ENCODE measurements around the gene AKR1A1. TPM values are rescaled to one million over a fixed set of nuclear protein-coding genes. Genes with fewer than 3 reads are reported as not detected.

Gene AKR1A1
- total RNA-seq, 6 experiments from 2014 or later: 115 to 308 (median 220) TPM

DNA sequence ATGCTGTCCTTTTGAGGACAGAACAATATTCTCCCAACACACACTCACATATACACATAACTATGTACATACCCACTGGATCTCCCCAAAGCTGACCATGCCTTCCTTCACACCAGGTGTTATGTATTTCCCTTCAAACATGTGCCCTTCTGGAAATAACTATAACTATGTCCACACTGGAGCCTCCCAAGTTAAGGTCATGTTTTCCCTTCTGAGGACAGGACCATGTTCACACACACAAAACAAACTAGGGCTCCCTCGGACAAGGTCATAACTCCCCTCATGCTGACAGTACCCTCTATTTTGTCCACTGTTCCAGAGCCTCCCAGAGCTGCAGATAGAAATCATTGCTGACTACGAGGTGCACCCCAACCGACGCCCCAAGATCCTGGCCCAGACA is 42.7 kb upstream of the AKR1A1 start:
- Histone ChIP-seq H3K4me3 (no peak overlapping the region), H3K27me3 (no peaks in the 10 kb centered on the region), H3K4me1 (peaks cover 0 to 28% (median 9%) of the 10 kb centered on the region in 4 donors), H3K36me3 (peaks cover 0 to 44% (median 28%) of the 10 kb centered on the region in 4 donors), H3K9me3 (no peaks in the 10 kb centered on the region), H3K27ac (peak overlapping the region in 1 of 3 donors; percentile 4)
- WGBS (ENCODE audit: insufficient coverage, low coverage, low lambda C conversion rate, missing lambda C conversion rate): 66% methylated on average over 4 of the region's 4 CpGs
- ATAC-seq (no peak), DNase-seq (no peak)
- intact Hi-C loops (cut with DNase I): loop anchor here in 1 of 2 donors (5.0 kb wide), 1 partner anchor 59 kb away; no protein-coding TSS in a partner anchor
- TF ChIP-seq, protein P1, sequence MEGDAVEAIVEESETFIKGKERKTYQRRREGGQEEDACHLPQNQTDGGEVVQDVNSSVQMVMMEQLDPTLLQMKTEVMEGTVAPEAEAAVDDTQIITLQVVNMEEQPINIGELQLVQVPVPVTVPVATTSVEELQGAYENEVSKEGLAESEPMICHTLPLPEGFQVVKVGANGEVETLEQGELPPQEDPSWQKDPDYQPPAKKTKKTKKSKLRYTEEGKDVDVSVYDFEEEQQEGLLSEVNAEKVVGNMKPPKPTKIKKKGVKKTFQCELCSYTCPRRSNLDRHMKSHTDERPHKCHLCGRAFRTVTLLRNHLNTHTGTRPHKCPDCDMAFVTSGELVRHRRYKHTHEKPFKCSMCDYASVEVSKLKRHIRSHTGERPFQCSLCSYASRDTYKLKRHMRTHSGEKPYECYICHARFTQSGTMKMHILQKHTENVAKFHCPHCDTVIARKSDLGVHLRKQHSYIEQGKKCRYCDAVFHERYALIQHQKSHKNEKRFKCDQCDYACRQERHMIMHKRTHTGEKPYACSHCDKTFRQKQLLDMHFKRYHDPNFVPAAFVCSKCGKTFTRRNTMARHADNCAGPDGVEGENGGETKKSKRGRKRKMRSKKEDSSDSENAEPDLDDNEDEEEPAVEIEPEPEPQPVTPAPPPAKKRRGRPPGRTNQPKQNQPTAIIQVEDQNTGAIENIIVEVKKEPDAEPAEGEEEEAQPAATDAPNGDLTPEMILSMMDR (IDR thresholded peaks at IDR 0.05): no peak
- TF ChIP-seq POLR2A (IDR thresholded peaks at IDR 0.05): no peak

DNA sequence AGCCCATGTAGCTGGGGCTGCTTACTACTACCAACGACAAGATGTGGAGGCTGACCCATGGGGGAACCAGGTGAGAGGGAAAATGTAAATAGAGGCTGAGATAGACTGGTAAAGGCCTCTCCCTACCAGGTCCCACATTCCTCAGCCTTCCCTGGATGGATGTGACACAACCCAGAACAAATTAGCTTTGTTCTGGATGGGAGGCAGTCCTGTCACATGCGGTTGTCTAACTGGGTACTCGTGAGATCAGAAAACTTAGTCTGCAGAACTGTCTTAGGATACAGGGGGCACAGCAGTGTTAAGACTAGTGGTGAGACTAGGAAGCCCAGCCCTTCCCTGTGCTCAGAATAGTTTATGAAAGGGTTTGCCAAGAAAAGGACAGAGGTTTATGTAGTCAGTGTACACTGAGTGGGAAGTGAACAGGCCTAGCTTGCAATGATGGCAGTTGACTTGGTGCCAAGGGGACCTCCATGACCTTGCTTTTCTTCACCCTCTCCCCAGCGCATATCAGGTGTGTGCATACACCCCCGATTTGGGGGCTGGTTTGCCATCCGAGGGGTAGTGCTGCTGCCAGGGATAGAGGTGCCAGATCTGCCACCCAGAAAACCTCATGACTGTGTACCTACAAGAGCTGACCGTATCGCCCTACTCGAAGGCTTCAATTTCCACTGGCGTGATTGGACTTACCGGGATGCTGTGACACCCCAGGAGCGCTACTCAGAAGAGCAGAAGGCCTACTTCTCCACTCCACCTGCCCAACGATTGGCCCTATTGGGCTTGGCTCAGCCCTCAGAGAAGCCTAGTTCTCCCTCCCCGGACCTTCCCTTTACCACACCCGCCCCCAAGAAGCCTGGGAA is 42.1 kb upstream of the AKR1A1 start:
- H3K27me3 ChIP-seq: no peaks in the 10 kb centered on the region
- H3K4me3 ChIP-seq: no peak overlapping the region
- ATAC-seq (peak; percentile 4 to 26 (median 23)), DNase-seq (no peak)
- peaks cover 0 to 24% (median 9%) of the 10 kb centered on the region in 4 donors for H3K4me1 ChIP-seq
- peak overlapping the region in 1 of 3 donors; percentile 4 for H3K27ac ChIP-seq
- intact Hi-C loops (cut with DNase I): loop anchor here in 1 of 2 donors (5.0 kb wide), 1 partner anchor 59 kb away; no protein-coding TSS in a partner anchor
- peaks cover 0 to 50% (median 34%) of the 10 kb centered on the region in 4 donors for H3K36me3 ChIP-seq
- H3K9me3 ChIP-seq: no peaks in the 10 kb centered on the region
- 41% methylated on average over 4 of the region's 15 CpGs for WGBS (ENCODE audit: insufficient coverage, low coverage, low lambda C conversion rate, missing lambda C conversion rate)
- TF ChIP-seq, protein P1 (IDR thresholded peaks at IDR 0.05): peak in 1 of 4 donors; percentile 19
- TF ChIP-seq POLR2A (IDR thresholded peaks at IDR 0.05): no peak

DNA sequence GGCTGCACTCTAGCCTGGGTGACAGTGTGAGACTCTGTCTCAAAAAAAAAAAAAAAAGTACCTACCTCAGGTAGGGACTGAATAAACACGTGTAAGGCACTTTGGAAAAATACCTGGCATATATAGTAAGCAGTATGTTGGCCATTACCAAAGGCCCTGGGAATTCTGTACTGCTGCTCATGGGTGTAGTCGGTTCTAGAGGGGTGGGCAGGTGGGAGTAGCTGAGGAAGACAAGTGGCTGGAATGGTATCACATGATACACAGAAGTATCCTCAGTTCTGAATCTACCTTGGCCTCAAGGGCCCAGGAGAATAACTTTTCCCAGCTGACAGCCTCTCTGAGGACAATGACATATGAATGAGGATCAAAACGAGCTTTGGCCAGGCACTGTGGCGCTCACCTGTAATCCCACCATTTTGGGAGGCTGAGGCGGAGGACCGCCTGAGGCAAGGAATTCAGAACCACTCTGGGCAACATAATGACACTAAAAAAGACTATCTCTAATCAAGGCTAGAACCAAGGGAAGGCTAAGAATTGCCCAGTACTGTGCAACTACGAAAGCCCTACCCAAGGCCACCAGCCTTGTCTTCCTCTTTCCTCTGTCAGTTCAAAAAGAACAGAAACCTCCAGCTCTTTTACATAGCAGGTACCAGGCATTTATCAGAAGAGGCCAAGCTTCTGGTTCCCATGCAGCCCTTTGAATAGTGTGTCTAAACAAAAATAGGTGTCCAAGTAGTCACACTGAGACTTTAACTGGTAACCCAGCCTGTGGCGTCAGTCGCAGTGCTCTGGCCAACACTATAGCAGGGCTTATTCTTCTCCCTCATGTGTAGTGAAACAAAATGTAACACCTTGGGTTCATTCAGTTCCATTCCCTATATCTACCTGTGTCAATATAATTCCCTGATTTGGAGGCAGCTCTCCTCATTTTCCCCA is 40.3 kb upstream of the AKR1A1 start:
- peaks cover 0 to 19% (median 4%) of the 10 kb centered on the region in 4 donors for H3K4me1 ChIP-seq
- DNase-seq (no peak), ATAC-seq (no peak)
- intact Hi-C loops (cut with DNase I): loop anchor here in 1 of 2 donors (5.0 kb wide), 1 partner anchor 57 kb away; no protein-coding TSS in a partner anchor
- peaks cover 0 to 67% (median 44%) of the 10 kb centered on the region in 4 donors for H3K36me3 ChIP-seq
- no peaks in the 10 kb centered on the region for H3K27me3 ChIP-seq
- H3K9me3 ChIP-seq: no peaks in the 10 kb centered on the region
- WGBS (ENCODE audit: insufficient coverage, low coverage, low lambda C conversion rate, missing lambda C conversion rate): 66% methylated on average over 7 of the region's 9 CpGs
- H3K27ac ChIP-seq: no peak overlapping the region
- TF ChIP-seq POLR2A (IDR thresholded peaks at IDR 0.05): no peak
- TF ChIP-seq, protein P1 (IDR thresholded peaks at IDR 0.05): no peak
- no peak overlapping the region for H3K4me3 ChIP-seq

DNA sequence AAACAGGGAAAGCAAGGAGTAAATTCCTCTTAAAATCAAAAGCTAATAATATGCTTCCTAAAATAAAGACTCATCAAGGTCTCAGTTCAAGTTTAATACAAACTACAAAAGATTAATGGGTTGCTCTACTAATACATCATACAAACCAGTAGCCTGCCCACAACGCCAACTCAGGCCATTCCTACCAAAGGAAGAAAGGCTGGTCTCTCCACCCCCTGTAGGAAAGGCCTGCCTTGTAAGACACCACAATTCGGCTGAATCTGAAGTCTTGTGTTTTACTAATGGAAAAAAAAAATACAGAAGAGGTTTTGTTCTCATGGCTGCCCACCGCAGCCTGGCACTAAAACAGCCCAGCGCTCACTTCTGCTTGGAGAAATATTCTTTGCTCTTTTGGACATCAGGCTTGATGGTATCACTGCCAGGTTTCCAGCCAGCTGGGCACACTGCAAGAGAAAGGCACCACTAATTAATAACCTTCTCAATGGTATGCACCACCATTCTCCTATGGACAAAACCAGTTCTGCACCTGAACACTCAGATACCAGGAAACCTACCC is 39.6 kb upstream of the AKR1A1 start:
- 69% methylated on average over 3 of the region's 4 CpGs for WGBS (ENCODE audit: insufficient coverage, low coverage, low lambda C conversion rate, missing lambda C conversion rate)
- intact Hi-C loops (cut with DNase I): loop anchor here in 1 of 2 donors (5.0 kb wide), 1 partner anchor 56 kb away; no protein-coding TSS in a partner anchor

More for the DNA sequence above, 39.6 kb upstream of the AKR1A1 start:
- ATAC-seq (no peak), DNase-seq (no peak)
- Histone ChIP-seq H3K4me3 (no peak overlapping the region), H3K9me3 (no peaks in the 10 kb centered on the region), H3K4me1 (peaks cover 0 to 26% (median 7%) of the 10 kb centered on the region in 4 donors), H3K27me3 (no peaks in the 10 kb centered on the region), H3K36me3 (peaks cover 0 to 74% (median 48%) of the 10 kb centered on the region in 4 donors), H3K27ac (no peak overlapping the region)
- TF ChIP-seq, protein P1 (IDR thresholded peaks at IDR 0.05): no peak
- TF ChIP-seq POLR2A (IDR thresholded peaks at IDR 0.05): no peak
